Heart right ventricle (tissue), 16 donors: ENCODE results near the gene ITPRID2. TPM values are rescaled to one million over a fixed set of nuclear protein-coding genes. Genes with fewer than 3 reads are reported as not detected.

ENCODE experiments used
- ATAC-seq, 8 donors: fragments of 200-7000 bp; cut with Tn5 transposase; one replicate each; pipeline ENCODE4 v1.9.1; 2020; ENCODE audit warnings: mild to moderate bottlenecking in 8 of 8, moderate library complexity in 8 of 8, moderate number of reproducible peaks in 1 of 8
- DNase-seq, 2 donors: peaks; one replicate each; pipeline ENCODE4 v3.0.0-alpha.2; 2020
- H3K27ac ChIP-seq, 10 donors: fragments of 200-600 bp; sonication (generic) in 2 of 10; one replicate each; pipeline versions ENCODE4 v1.5.0 to v1.8.0; 2020 to 2022; ENCODE audit warnings: mild to moderate bottlenecking in 3 of 10
- H3K27me3 ChIP-seq, 7 donors: fragments of 200-600 bp; one replicate each; pipeline ENCODE4 v1.8.0; 2021 to 2022; ENCODE audit warnings: mild to moderate bottlenecking in 2 of 7
- H3K36me3 ChIP-seq, 9 donors: fragments of 200-600 bp; sonication (generic) in 1 of 9; one replicate each; pipeline versions ENCODE4 v1.5.0 to v1.8.0; 2020 to 2022; ENCODE audit warnings: mild to moderate bottlenecking in 2 of 9
- H3K4me1 ChIP-seq, 9 donors: fragments of 200-600 bp; sonication (generic) in 1 of 9; one replicate each; pipeline versions ENCODE4 v1.5.0 to v1.8.0; 2020 to 2022; ENCODE audit warnings: mild to moderate bottlenecking in 4 of 9
- H3K4me3 ChIP-seq, 10 donors: fragments of 200-600 bp; sonication (generic) in 2 of 10; one replicate each; pipeline versions ENCODE4 v1.5.0 to v1.8.0; 2020 to 2022; ENCODE audit warnings: mild to moderate bottlenecking in 7 of 10, moderate library complexity in 2 of 10
- H3K9me3 ChIP-seq, 11 donors: fragments of 200-600 bp in 10 of 11; sonication (generic) in 2 of 11; one replicate each; pipeline versions ENCODE4 v1.5.0 to v1.8.0; 2013 to 2022; ENCODE audit warnings: mild to moderate bottlenecking in 2 of 11, control low read depth in 1 of 11, moderate library complexity in 1 of 11
- CTCF ChIP-seq, 9 donors: fragments of 200-600 bp; sonication (generic) in 2 of 9; IDR thresholded peaks; one replicate each; pipeline versions ENCODE4 v1.5.0 to v1.8.0; 2021 to 2022; ENCODE audit warnings: antibody characterized with exemption in 9 of 9, mild to moderate bottlenecking in 5 of 9, moderate library complexity in 1 of 9
- WGBS, 2 donors: extraction: QIAGEN DNeasy Blood & Tissue Kit; methylation state at CpG; one replicate each; pipeline ENCODE4 v1.1.7; 2013; ENCODE audit warnings: inconsistent platforms in 1 of 2; 5-methylcytosine and 5-hydroxymethylcytosine counted together
- intact Hi-C, 10 donors: fragments of 100-400 bp; cut with DNase I; formaldehyde crosslinking; loops; one replicate each; pipeline versions ENCODE4 v1.11.1 to v1.14.2; 2022
- polyA plus RNA-seq, 2 donors: library from polyadenylated mRNA; stranded (reverse); fragments of 200-250 nt; gene quantifications; one replicate each; pipeline ENCODE4 v1.2.3, GENCODE V29; 2013
- total RNA-seq, 10 donors: library from RNA; stranded (reverse); fragmentation: NEBNext Ultra II Directional in 3 of 10; extraction: Animal tissue kit (Norgen Biotek cat#: 25700) in 3 of 10; gene quantifications; one replicate each; pipeline versions ENCODE4 v1.2.1 to v1.2.4, GENCODE V29; 2021 to 2023
- donor health status: Arrhythmogenic right ventricular cardiomyopathy.
- donor health status: ischemic (EF 13 %, LVEDD 7.1; RV severe dilation, severe dysfunction).
- donor health status: healthy with polysubstance abuse.
- donor health status: DM: no; HTN: yes; CAD: no.
- donor health status: DM: no; HTN: no; CAD: no.
- donor health status: ischemic (EF 25% LVEDD 6.9; RV normal size, moderate dysfunction).
- donor health status: ischemic (EF 25% LVEDD 5.7; RV mildly dilated, moderate dysfunction).
- donor health status: healthy.
- donor health status: DM: yes; HTN: yes; CAD: no.
- donor health status: Ischemic cardiomyopathy.
- donor health status: ischemic (EF 35%, LVEDD 5.7; RV mildly dilated, moderate dysfunction).
- donor health status: nonischemic (EF 11% LVEDD 7.7; RV severe dilation, severe dysfunction).
- donor health status: DM: yes; HTN: yes; CAD: no.
- donor health status: PGD.
- donor health status: ischemic (EF 29% LVEDD 5.4; RV normal size, mild dysfunction).
- donor health status: nonischemic (EF 23%, LVEDD 6.1; RV moderate dilation, normal function).

The ITPRID2 gene
- total and polyA plus RNA-seq, 12 donors = 30.6 to 119 (median 67.9) TPM

DNA sequence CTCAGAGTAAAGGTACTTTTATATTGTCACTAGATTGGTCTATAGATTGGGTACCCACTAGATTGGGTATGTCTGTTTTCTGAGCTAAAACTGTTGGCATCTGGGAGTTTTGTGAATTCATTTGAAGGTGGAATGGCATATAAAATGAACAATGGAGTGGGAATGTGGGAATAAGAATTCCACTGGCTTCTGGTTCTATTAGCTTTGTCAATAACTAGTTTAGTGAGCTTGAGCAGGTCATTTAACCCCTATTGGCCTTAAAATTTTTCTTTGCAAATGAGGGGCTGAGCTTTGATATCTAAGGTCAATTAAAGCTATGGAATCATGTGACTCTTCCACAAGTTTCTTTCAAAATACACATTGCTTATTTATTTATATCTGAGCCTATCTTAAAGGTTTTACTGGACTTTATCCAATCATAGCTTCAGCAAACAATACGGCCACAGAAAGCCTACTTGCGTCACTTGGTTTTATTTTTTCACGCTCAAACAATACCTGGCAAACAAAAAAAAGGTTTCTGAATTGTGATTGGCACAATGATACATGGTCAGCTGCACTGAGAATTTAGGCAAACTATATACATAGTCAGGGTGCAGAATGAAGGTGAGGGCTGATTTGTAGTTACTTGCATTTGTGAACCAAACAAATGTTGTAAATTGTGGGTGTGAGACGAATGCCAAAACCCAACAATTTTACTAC is 28.8 kb upstream of the ITPRID2 start:
- no peak for ATAC-seq

GRCh38 chr2:181872178-181872577 is 19.4 kb upstream of the ITPRID2 start:
- Histone ChIP-seq H3K4me1 (no peaks in the 10 kb centered on the region), H3K9me3 (no peaks in the 10 kb centered on the region), H3K4me3 (no peak overlapping the region), H3K27me3 (no peaks in the 10 kb centered on the region), H3K36me3 (no peaks in the 10 kb centered on the region), H3K27ac (no peak overlapping the region)
- no peak for TF ChIP-seq CTCF (IDR thresholded peaks at IDR 0.05)
- ATAC-seq = no peak
- 80 to 82% methylated on average over 1 of the region's 1 CpG for WGBS, 2 donors
- intact Hi-C loops = no loop called here
- DNase-seq = no peak

More for the DNA sequence above, 28.8 kb upstream of the ITPRID2 start:
- no peak for DNase-seq
- Histone ChIP-seq H3K27me3 (no peaks in the 10 kb centered on the region), H3K36me3 (no peaks in the 10 kb centered on the region), H3K4me1 (no peaks in the 10 kb centered on the region), H3K27ac (peak overlapping the region in 1 of 10 donors; percentile 24), H3K9me3 (no peaks in the 10 kb centered on the region), H3K4me3 (no peak overlapping the region)
- no peak for TF ChIP-seq CTCF (IDR thresholded peaks at IDR 0.05)
- intact Hi-C loops = no loop called here
- 92 to 93% methylated on average over 4 of the region's 4 CpGs for WGBS, 2 donors

- no peak overlapping the region for H3K4me3 ChIP-seq
- H3K9me3 ChIP-seq = no peaks in the 10 kb centered on the region
- intact Hi-C loops = no loop called here
- H3K36me3 ChIP-seq = no peaks in the 10 kb centered on the region
- H3K4me1 ChIP-seq = peaks cover 0 to 8% (median 0%) of the 10 kb centered on the region in 9 donors
- no peak for DNase-seq
- no peaks in the 10 kb centered on the region for H3K27me3 ChIP-seq
- H3K27ac ChIP-seq = no peak overlapping the region
- peak in 2 of 8 donors; percentile 38 to 57 for ATAC-seq
- WGBS, 2 donors = 56 to 72% methylated on average over 2 of the region's 2 CpGs
- TF ChIP-seq CTCF (IDR thresholded peaks at IDR 0.05) = no peak
These were observed 14.9 kb upstream of the ITPRID2 start for GRCh38 chr2:181876614-181877063.

DNA sequence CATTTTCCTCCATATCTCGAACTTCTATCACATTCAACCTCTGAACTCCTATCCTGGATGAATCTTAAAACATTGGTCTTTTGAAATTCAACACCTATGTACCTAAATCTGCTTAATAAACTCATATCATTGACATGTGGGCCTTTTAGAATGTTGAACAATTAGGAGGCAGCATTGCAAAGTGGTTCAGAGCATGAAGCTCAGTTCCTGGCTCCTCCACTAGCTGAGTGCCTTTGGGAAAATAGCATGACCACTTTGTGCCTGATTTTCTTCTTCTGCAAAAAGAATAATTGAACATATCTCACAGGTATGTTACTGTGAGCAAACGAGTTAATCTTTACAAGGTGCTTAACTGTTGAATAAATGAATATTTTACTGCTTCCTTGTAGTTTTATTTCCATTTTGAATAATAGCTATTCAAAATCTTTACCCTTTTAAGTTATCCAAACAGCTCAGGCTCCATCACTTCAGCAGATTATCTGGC is 14.3 kb upstream of the ITPRID2 start:
- DNase-seq (no peak), ATAC-seq (no peak)
- Histone ChIP-seq H3K36me3 (no peaks in the 10 kb centered on the region), H3K27me3 (no peaks in the 10 kb centered on the region), H3K4me3 (no peak overlapping the region), H3K27ac (no peak overlapping the region), H3K4me1 (peaks cover 0 to 8% (median 0%) of the 10 kb centered on the region in 9 donors), H3K9me3 (no peaks in the 10 kb centered on the region)
- TF ChIP-seq CTCF (IDR thresholded peaks at IDR 0.05) = no peak
- WGBS, 2 donors = 83 to 84% methylated on average over 2 of the region's 2 CpGs
- intact Hi-C loops = no loop called here
